Endothelial cell of umbilical vein (primary cell): ENCODE results near the gene PTPRE. TPM values are rescaled to one million over a fixed set of nuclear protein-coding genes. Genes with fewer than 3 reads are reported as not detected.

Experiments used
- BruUV-seq: library from RNA; stranded (reverse); fragments of 400-500 nt; replicated peaks from 2 replicates; lab custom pipeline; 2021; lab: Mats Ljungman, UMichigan
- CTCF ChIA-PET: fragments of 300-600, 350-600 bp; sonication (Branson Sonifier 250); formaldehyde crosslinking; loops from one replicate; lab custom pipeline; 2021; ENCODE audit warnings: antibody characterized with exemption, inconsistent platforms; lab: Charles Lee
- POLR2A ChIA-PET: fragments of 300-600, 350-600 bp; sonication (Branson Sonifier 250); formaldehyde crosslinking; loops from one replicate; lab custom pipeline; 2021; ENCODE audit warnings: antibody characterized with exemption, inconsistent platforms; lab: Charles Lee
- DNase-seq: peaks from one replicate; pipeline ENCODE4 v3.0.0-alpha.2; 2011; ENCODE audit warnings: low read depth, low spot score
- FAIRE-seq: peaks from 2 replicates; lab custom pipeline; 2011; peaks lifted over from hg19 to GRCh38; lab: Jason Lieb, UNC
- H2AFZ ChIP-seq: 2 replicates; pipeline ENCODE4 v1.6.0; 2012; ENCODE audit warnings: low read depth, low read length, control low read depth, inconsistent platforms
- H3K27ac ChIP-seq: 2 replicates; pipeline ENCODE4 v1.5.1; 2011; ENCODE audit warnings: low read depth, mild to moderate bottlenecking, control low read depth, low read length, moderate library complexity; ENCODE audit not compliant: insufficient read depth
- H3K27me3 ChIP-seq, 2 experiments: 2 replicates each; pipeline versions ENCODE4 v1.6.0 to v1.6.1; 2011; ENCODE audit warnings: low read length in 2 of 2, mixed read lengths in 1 of 2; ENCODE audit not compliant: control insufficient read depth in 2 of 2, insufficient read depth in 2 of 2
- H3K36me3 ChIP-seq, 2 experiments: 2 replicates in 1 of 2; 3 replicates in 1 of 2; pipeline ENCODE4 v1.5.1; 2011; ENCODE audit warnings: low read length in 2 of 2, mild to moderate bottlenecking in 1 of 2, moderate library complexity in 1 of 2; ENCODE audit not compliant: control insufficient read depth in 2 of 2, insufficient read depth in 2 of 2; ENCODE audit errors: extremely low read depth in 1 of 2
- H3K4me1 ChIP-seq: 3 replicates; pipeline ENCODE4 v1.5.1; 2011; ENCODE audit warnings: mild to moderate bottlenecking, low read length; ENCODE audit not compliant: control insufficient read depth, insufficient read depth; ENCODE audit errors: extremely low read depth
- H3K4me2 ChIP-seq: 2 replicates; pipeline ENCODE4 v1.6.1; 2011; ENCODE audit warnings: low read length, control low read depth, mixed read lengths; ENCODE audit not compliant: insufficient read depth
- H3K4me3 ChIP-seq, 3 experiments: fragments of 200-600 bp in 1 of 3; sonication (generic), shearing (Covaris generic) in 1 of 3; replicated peaks in 1 of 3; 2 replicates each; pipeline ENCODE4 v1.5.1; 2011 to 2016; ENCODE audit warnings: control low read depth in 3 of 3, low read length in 3 of 3, mild to moderate bottlenecking in 2 of 3, inconsistent platforms in 1 of 3, low read depth in 1 of 3, moderate library complexity in 1 of 3; ENCODE audit not compliant: insufficient read depth in 1 of 3
- H3K79me2 ChIP-seq: 2 replicates; pipeline ENCODE4 v1.6.0; 2012; ENCODE audit warnings: low read length, inconsistent platforms; ENCODE audit not compliant: control insufficient read depth, insufficient read depth
- H3K9ac ChIP-seq: replicated peaks from 2 replicates; pipeline ENCODE3; 2011; ENCODE audit warnings: low read length, control low read depth; ENCODE audit not compliant: insufficient read depth; ENCODE audit errors: extremely low read depth
- H3K9me1 ChIP-seq: replicated peaks from 3 replicates; pipeline ENCODE4 v1.6.0; 2011; ENCODE audit warnings: mild to moderate bottlenecking, low read length; ENCODE audit not compliant: control insufficient read depth, insufficient read depth; ENCODE audit errors: extremely low read depth
- H3K9me3 ChIP-seq: replicated peaks from 2 replicates; pipeline ENCODE4 v1.5.1; 2012; ENCODE audit warnings: low read length, inconsistent platforms; ENCODE audit not compliant: control insufficient read depth, insufficient read depth
- H4K20me1 ChIP-seq: replicated peaks from 2 replicates; pipeline ENCODE3; 2011; ENCODE audit warnings: mild to moderate bottlenecking, low read length; ENCODE audit not compliant: control insufficient read depth, insufficient read depth; ENCODE audit errors: extremely low read depth
- CTCF ChIP-seq, 2 donors: IDR thresholded peaks; 1 replicate in 1 of 2; 2 replicates in 1 of 2; pipeline ENCODE4 v1.5.1; 2011; ENCODE audit warnings: low read length in 2 of 2, mild to moderate bottlenecking in 2 of 2, moderate library complexity in 2 of 2, control low read depth in 1 of 2, inconsistent platforms in 1 of 2, low read depth in 1 of 2; ENCODE audit not compliant: insufficient read depth in 1 of 2; ENCODE audit errors: extremely low read depth in 1 of 2
- FOS ChIP-seq: IDR thresholded peaks from 2 replicates; pipeline ENCODE4 v1.6.1; 2011; ENCODE audit warnings: mild to moderate bottlenecking, low read length, moderate library complexity, borderline replicate concordance; ENCODE audit not compliant: insufficient read depth
- MAX ChIP-seq: IDR thresholded peaks from 2 replicates; pipeline ENCODE4 v1.6.1; 2011; ENCODE audit not compliant: insufficient read depth, insufficient read length
- MYC ChIP-seq: IDR thresholded peaks from one replicate; pipeline ENCODE4 v1.6.1; 2011; ENCODE audit warnings: mild to moderate bottlenecking, low read depth, low read length
- dilution Hi-C: fragments of 300-500 bp; cut with MboI; formaldehyde crosslinking; loops from one replicate; pipeline ENCODE4 v1.15.0; 2019; ENCODE audit warnings: low sequenced_read_pairs; ENCODE audit not compliant: extremely low pct_ligation_motif_present
- intact Hi-C: fragments of 100-400 bp; cut with micrococcal nuclease; formaldehyde crosslinking; loops from one replicate; pipeline ENCODE4 v1.10.0; 2022
- polyA plus RNA-seq, 4 experiments: library from polyadenylated mRNA; depleted of rRNA in 3 of 4; stranded (reverse) in 3 of 4; unstranded in 1 of 4; fragments of >200 nt; gene quantifications; 2 replicates each; pipeline versions ENCODE4 v1.2.1 to v1.2.3, GENCODE V29; 2011 to 2012; ENCODE audit warnings: missing spikeins in 1 of 4
- total RNA-seq: library from RNA; stranded (reverse); gene quantifications from 2 replicates; pipeline ENCODE4 v1.2.3, GENCODE V29; 2021

The PTPRE gene
- total and polyA plus RNA-seq, 2 donors (not counting 3 experiments of a cell fraction or from before 2014, with no cell fraction given) = 37.3 to 116 TPM

- intact Hi-C loops = no loop called here
- no peak for DNase-seq
- Histone ChIP-seq H3K36me3 (peaks cover 0 to 3% of the 10 kb centered on the region in 2 experiments), H3K27me3 (no peaks in the 10 kb centered on the region), H3K27ac (no peak overlapping the region), H3K9me1 (no peaks in the 10 kb centered on the region), H3K4me2 (no peak overlapping the region), H3K9ac (no peak overlapping the region), H4K20me1 (no peaks in the 10 kb centered on the region), H3K4me1 (peaks cover 20% of the 10 kb centered on the region), H3K4me3 (no peak overlapping the region), H3K9me3 (no peaks in the 10 kb centered on the region), H2AFZ (no peak overlapping the region), H3K79me2 (peaks cover 13% of the 10 kb centered on the region)
- TF ChIP-seq MAX (no peak), MYC (no peak), FOS (no peak), CTCF (IDR thresholded peaks at IDR 0.05; ENCODE audit: extremely low read depth in 1 of 2, insufficient read depth in 1 of 2, low read depth in 1 of 2, low read length in 2 of 2) (no peak)
- no peak for FAIRE-seq
- CTCF ChIA-PET = interaction anchor here (0.7 to 5.5 kb wide), 16 partner anchors 11 to 190 kb away, joined by 3 to 425 read pairs (median 14); no protein-coding TSS in a partner anchor
- BruUV-seq = no TSS peak
- POLR2A ChIA-PET = interaction anchor here (0.9 kb wide), 1 partner anchor 18 kb away, joined by 5 read pairs; no protein-coding TSS in a partner anchor
- dilution Hi-C loops = no loop called here
Observed at GRCh38 chr10:127905001-127905847, 1.7 kb upstream of the PTPRE start.
